Measurements from ENCODE around the gene TEX2. TPM values are rescaled to one million over a fixed set of nuclear protein-coding genes. Genes with fewer than 3 reads are reported as not detected.

TEX2 gene
- polyA plus RNA-seq, 1 of the 3 experiments (the other 2 are of a cell fraction) = 24.0 TPM

DNA sequence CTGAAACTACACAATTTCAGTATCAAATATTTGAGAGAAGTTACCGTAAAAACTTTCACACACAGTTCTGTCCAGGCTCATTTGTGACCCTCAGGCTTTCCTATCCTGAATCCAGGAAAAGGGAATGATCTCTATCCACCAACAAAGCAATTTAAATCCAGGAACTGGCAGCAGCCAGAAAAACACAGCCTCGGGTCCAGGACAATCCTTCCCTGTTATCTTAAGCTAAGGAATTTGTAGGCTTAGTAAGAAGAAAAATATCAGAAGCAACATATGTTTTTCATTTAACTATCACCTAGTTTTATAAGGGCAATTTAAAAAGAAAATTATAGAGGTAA is 47.1 kb downstream of the TEX2 start:
- Histone ChIP-seq H4K20me1 (ENCODE audit: insufficient read depth) (no peaks in the 10 kb centered on the region), H3K4me1 (ENCODE audit: control insufficient read depth in 1 of 2, insufficient read depth in 2 of 2, low read depth in 1 of 2, low read length in 1 of 2) (peaks cover 48 to 55% of the 10 kb centered on the region in 2 experiments), H3K36me3 (replicated peaks in 1 of 2; ENCODE audit: control insufficient read depth in 1 of 2, insufficient read depth in 2 of 2, low read length in 1 of 2) (peaks cover 9 to 19% of the 10 kb centered on the region in 2 experiments), H3K79me2 (ENCODE audit: insufficient read depth) (peaks cover 77% of the 10 kb centered on the region), H3K27ac (ENCODE audit: low read depth in 2 of 2, low read length in 1 of 2) (peak overlapping the region; percentile 87 to 91), H3K4me2 (peak overlapping the region; percentile 66), H2AFZ (ENCODE audit: low read depth) (peak overlapping the region; percentile 14; the same call in 1 of the 2 replicates), H3K9me3 (no peaks in the 10 kb centered on the region), H3K9ac (peak overlapping the region; percentile 45; the same call in 1 of the 2 replicates), H3K9me2 (no peaks in the 10 kb centered on the region), H3K27me3 (ENCODE audit: insufficient read depth) (no peaks in the 10 kb centered on the region), H3F3A (replicated peaks; ENCODE audit: insufficient read depth) (peaks cover 40% of the 10 kb centered on the region), H3K4me3 (ENCODE audit: low read depth in 2 of 2, low read length in 1 of 2) (no peak overlapping the region)
- 48% methylated on average over 2 of the region's 2 CpGs for WGBS (ENCODE audit: low lambda C conversion rate)
- DNase-seq = no peak
- TF ChIP-seq, protein P1, sequence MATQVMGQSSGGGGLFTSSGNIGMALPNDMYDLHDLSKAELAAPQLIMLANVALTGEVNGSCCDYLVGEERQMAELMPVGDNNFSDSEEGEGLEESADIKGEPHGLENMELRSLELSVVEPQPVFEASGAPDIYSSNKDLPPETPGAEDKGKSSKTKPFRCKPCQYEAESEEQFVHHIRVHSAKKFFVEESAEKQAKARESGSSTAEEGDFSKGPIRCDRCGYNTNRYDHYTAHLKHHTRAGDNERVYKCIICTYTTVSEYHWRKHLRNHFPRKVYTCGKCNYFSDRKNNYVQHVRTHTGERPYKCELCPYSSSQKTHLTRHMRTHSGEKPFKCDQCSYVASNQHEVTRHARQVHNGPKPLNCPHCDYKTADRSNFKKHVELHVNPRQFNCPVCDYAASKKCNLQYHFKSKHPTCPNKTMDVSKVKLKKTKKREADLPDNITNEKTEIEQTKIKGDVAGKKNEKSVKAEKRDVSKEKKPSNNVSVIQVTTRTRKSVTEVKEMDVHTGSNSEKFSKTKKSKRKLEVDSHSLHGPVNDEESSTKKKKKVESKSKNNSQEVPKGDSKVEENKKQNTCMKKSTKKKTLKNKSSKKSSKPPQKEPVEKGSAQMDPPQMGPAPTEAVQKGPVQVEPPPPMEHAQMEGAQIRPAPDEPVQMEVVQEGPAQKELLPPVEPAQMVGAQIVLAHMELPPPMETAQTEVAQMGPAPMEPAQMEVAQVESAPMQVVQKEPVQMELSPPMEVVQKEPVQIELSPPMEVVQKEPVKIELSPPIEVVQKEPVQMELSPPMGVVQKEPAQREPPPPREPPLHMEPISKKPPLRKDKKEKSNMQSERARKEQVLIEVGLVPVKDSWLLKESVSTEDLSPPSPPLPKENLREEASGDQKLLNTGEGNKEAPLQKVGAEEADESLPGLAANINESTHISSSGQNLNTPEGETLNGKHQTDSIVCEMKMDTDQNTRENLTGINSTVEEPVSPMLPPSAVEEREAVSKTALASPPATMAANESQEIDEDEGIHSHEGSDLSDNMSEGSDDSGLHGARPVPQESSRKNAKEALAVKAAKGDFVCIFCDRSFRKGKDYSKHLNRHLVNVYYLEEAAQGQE (IDR thresholded peaks at IDR 0.05; ENCODE audit: low read depth, low read length) = peak; percentile 53; the same call in 1 of the 2 replicates
- TF ChIP-seq JUND (IDR thresholded peaks at IDR 0.05) = peak; percentile 18; the same call in 1 of the 2 replicates
- no peak for TF ChIP-seq NFIC (IDR thresholded peaks at IDR 0.05; ENCODE audit: borderline replicate concordance)
- no peak for TF ChIP-seq FOXM1 (IDR thresholded peaks at IDR 0.05; ENCODE audit: low read depth)
- TF ChIP-seq RXRA (IDR thresholded peaks at IDR 0.05; ENCODE audit: borderline replicate concordance, low read depth) = no peak
- TF ChIP-seq, protein P2, sequence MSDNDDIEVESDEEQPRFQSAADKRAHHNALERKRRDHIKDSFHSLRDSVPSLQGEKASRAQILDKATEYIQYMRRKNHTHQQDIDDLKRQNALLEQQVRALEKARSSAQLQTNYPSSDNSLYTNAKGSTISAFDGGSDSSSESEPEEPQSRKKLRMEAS (IDR thresholded peaks at IDR 0.05; ENCODE audit: low read depth) = no peak
- TF ChIP-seq SIN3A (IDR thresholded peaks at IDR 0.05; ENCODE audit: borderline replicate concordance, low read depth, low read length) = no peak
- TF ChIP-seq TCF12 (IDR thresholded peaks at IDR 0.05) = peak; percentile 95
- TF ChIP-seq FOSL2 (IDR thresholded peaks at IDR 0.05; ENCODE audit: borderline replicate concordance, low read depth) = peak; percentile 33; the same call in 1 of the 2 replicates
- peak; percentile 58; the same call in 1 of the 2 replicates for TF ChIP-seq TEAD4 (IDR thresholded peaks at IDR 0.05; ENCODE audit: borderline replicate concordance, insufficient read depth)
- TF ChIP-seq, protein P3, sequence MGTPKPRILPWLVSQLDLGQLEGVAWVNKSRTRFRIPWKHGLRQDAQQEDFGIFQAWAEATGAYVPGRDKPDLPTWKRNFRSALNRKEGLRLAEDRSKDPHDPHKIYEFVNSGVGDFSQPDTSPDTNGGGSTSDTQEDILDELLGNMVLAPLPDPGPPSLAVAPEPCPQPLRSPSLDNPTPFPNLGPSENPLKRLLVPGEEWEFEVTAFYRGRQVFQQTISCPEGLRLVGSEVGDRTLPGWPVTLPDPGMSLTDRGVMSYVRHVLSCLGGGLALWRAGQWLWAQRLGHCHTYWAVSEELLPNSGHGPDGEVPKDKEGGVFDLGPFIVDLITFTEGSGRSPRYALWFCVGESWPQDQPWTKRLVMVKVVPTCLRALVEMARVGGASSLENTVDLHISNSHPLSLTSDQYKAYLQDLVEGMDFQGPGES (IDR thresholded peaks at IDR 0.05; ENCODE audit: low read depth, low read length) = no peak
- no peak for TF ChIP-seq YY1 (IDR thresholded peaks at IDR 0.05; ENCODE audit: low read depth)
- TF ChIP-seq RAD21 (IDR thresholded peaks at IDR 0.05; ENCODE audit: low read length) = no peak
- TF ChIP-seq NRF1 (IDR thresholded peaks at IDR 0.05; ENCODE audit: low read depth, low read length) = no peak
- TF ChIP-seq RFX5 (IDR thresholded peaks at IDR 0.05; ENCODE audit: low read length) = no peak
- TF ChIP-seq EP300 (IDR thresholded peaks at IDR 0.05; ENCODE audit: borderline replicate concordance in 1 of 2, low read depth in 1 of 2, low read length in 1 of 2) = peak in 1 of 2 experiments; percentile 66; a peak in 2 of 4 replicates
- TF ChIP-seq POLR2AphosphoS5 (IDR thresholded peaks at IDR 0.05; ENCODE audit: low read depth, low read length) = no peak; the same call in 1 of the 2 replicates
- TF ChIP-seq EZH2phosphoT487 (IDR thresholded peaks at IDR 0.05; ENCODE audit: borderline replicate concordance, low read depth) = no peak
- no peak for TF ChIP-seq FOXJ3 (CRISPR knock-in tag; IDR thresholded peaks at IDR 0.05)
- no peak for TF ChIP-seq USF1 (IDR thresholded peaks at IDR 0.05; ENCODE audit: borderline replicate concordance, low read depth)
- TF ChIP-seq GATA2 (CRISPR knock-in tag; IDR thresholded peaks at IDR 0.05) = no peak
- no peak for TF ChIP-seq RCOR1 (IDR thresholded peaks at IDR 0.05; ENCODE audit: low read length)
- TF ChIP-seq, protein P4, sequence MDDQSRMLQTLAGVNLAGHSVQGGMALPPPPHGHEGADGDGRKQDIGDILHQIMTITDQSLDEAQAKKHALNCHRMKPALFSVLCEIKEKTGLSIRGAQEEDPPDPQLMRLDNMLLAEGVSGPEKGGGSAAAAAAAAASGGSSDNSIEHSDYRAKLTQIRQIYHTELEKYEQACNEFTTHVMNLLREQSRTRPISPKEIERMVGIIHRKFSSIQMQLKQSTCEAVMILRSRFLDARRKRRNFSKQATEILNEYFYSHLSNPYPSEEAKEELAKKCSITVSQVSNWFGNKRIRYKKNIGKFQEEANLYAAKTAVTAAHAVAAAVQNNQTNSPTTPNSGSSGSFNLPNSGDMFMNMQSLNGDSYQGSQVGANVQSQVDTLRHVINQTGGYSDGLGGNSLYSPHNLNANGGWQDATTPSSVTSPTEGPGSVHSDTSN (IDR thresholded peaks at IDR 0.05) = peak; percentile 28; the same call in 1 of the 2 replicates
- TF ChIP-seq ELF1 (IDR thresholded peaks at IDR 0.05) = 0 out of 2 replicates have a peak, but pooled peaks have one; percentile 21
- no peak for TF ChIP-seq CHD2 (IDR thresholded peaks at IDR 0.05; ENCODE audit: low read length, partially characterized antibody)
- CTCF ChIA-PET = interaction anchor here (0.7 to 4.0 kb wide), 12 partner anchors 9 to 297 kb away, joined by 3 to 17 read pairs (median 4); no protein-coding TSS in a partner anchor
- POLR2A ChIA-PET = interaction anchor here (1.0 to 1.4 kb wide), 2 partner anchors 37 to 70 kb away, joined by 4 to 5 read pairs; no protein-coding TSS in a partner anchor
